Fibroblast of mammary gland (primary cell): ENCODE results near the gene BIRC7.

Source experiments
- DNase-seq: peaks from one replicate; pipeline ENCODE4 v3.0.0-alpha.2; 2010; ENCODE audit warnings: low read depth
- H3K4me3 ChIP-seq: 2 replicates; pipeline ENCODE4 v1.5.1; 2011; ENCODE audit warnings: low read depth, mild to moderate bottlenecking, low read length, moderate library complexity; ENCODE audit not compliant: control insufficient read depth
- TF ChIP-seq, protein P1 (sequence below): conservative IDR thresholded peaks from 2 replicates; pipeline ENCODE4 v1.5.1; 2011; ENCODE audit warnings: low read depth, low read length, inconsistent platforms; ENCODE audit not compliant: control insufficient read depth, insufficient read depth

Gene BIRC7

GRCh38 chr20:63228806-63229205 is 6.9 kb upstream of the BIRC7 start:
- H3K4me3 ChIP-seq: no peak overlapping the region
- DNase-seq: no peak

GRCh38 chr20:63230800-63231268 is 4.9 kb upstream of the BIRC7 start:
- DNase-seq: peak; percentile 70
- TF ChIP-seq, protein P1, sequence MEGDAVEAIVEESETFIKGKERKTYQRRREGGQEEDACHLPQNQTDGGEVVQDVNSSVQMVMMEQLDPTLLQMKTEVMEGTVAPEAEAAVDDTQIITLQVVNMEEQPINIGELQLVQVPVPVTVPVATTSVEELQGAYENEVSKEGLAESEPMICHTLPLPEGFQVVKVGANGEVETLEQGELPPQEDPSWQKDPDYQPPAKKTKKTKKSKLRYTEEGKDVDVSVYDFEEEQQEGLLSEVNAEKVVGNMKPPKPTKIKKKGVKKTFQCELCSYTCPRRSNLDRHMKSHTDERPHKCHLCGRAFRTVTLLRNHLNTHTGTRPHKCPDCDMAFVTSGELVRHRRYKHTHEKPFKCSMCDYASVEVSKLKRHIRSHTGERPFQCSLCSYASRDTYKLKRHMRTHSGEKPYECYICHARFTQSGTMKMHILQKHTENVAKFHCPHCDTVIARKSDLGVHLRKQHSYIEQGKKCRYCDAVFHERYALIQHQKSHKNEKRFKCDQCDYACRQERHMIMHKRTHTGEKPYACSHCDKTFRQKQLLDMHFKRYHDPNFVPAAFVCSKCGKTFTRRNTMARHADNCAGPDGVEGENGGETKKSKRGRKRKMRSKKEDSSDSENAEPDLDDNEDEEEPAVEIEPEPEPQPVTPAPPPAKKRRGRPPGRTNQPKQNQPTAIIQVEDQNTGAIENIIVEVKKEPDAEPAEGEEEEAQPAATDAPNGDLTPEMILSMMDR: peak; percentile 70
- H3K4me3 ChIP-seq: no peak overlapping the region

More at GRCh38 chr20:63228806-63229205, 6.9 kb upstream of the BIRC7 start:
- TF ChIP-seq, protein P1: no peak

DNA sequence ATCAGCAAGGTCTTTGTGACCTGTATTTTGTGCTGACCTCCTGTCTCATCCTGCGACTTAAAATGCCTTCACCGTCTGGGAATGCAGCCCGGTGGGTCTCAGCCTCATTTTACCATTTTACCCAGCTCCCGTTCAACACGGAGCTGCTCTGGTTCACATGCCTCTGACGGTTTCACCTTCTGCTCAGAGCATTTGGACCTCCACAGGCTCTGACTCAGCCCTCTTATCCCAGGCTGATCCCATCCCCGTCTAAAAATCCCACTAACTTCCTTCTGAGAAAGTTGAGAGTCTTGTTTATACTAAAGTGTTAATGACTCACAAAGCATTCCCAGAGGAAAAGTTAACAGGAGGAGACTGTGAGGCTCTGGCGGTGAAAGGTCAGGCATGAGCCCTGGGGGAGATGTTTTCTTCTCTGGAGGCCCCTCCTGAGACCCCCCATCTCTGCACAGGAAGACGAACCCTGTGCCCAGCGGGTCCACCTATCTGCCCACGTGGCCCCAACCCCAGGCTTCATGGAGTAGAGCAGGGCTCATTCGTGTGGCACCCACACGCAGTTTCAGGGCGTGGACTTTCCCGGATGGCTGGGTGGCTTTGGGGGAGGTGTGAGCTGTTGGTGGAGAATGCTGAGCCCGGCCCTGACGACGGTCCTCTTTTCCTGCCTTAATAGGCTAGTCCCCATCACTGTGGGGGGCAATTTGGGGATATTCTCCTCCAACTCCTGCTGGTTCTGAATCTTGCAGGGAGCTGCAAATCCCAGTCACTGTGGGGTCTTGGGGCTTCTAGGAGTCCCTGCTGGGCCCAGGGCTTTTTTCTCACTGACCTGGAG is 3.3 kb upstream of the BIRC7 start:
- H3K4me3 ChIP-seq: no peak overlapping the region
- TF ChIP-seq, protein P1: no peak
- DNase-seq: peak; percentile 96

- TF ChIP-seq, protein P1: no peak
- no peak overlapping the region for H3K4me3 ChIP-seq
- no peak for DNase-seq
Measured at GRCh38 chr20:63233061-63233344, 2.7 kb upstream of the BIRC7 start.

DNA sequence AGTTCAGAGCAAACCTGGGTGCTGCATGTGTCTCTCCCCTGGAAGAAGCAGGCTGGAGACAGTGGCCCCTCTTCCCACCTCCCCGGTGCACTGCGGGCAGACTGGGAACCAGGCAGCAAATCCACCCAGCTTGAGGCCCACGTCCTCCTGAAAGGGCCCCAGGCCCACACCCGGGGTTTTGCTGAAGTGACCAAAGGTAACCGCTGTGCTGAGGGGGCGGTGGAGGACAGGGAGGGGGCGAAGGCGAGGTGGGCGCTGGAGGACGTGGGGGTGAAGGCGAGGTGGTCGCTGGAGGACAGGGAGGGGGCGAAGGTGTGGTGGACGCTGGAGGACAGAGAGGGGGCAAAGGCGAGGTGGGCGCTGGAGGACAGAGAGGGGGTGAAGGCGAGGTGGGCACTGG is 1.8 kb upstream of the BIRC7 start:
- no peak for DNase-seq
- no peak overlapping the region for H3K4me3 ChIP-seq
- TF ChIP-seq, protein P1: no peak

DNA sequence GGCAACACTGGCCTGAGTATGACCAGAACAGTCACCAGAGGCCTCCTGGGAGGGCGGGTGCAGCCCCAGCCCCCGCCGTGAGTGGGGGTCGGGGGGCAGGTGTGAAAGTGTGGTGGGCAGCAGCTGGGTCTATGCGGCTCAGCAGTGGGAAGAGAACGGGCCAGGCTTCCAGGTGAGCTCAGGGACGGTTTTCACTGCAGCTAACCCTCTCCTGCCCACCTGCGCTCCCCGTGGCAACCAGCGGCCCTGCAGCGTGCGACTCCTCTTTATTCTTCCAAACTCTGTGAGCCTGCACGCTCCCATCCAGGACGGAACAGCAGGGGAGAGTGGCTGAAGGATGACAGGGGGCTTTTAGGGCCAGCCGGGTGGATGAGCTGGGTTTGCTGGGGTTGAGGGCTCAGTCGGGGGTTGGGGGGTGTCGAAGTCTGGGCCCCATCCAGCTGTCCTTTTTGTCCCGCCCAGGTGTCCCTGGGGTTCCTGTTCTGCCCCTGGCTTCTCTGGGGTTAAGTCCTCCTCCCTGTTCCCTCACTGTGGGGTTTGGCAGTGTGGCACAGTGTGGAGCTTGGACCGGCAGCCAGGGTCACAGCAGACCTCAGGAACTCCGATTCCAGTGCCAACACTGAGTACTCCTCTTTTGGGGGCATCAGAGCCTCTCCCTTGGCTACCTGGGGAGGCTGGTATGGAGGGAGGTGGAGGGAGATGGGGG is 859 bp upstream of the BIRC7 start:
- TF ChIP-seq, protein P1: peak; percentile 30
- no peak overlapping the region for H3K4me3 ChIP-seq
- no peak for DNase-seq
